Breast epithelium (tissue), 4 donors: ENCODE results near the gene AHNAK. TPM values are rescaled to one million over a fixed set of nuclear protein-coding genes. Genes with fewer than 3 reads are reported as not detected.

Experiments used
- DNase-seq, 2 donors: peaks; one replicate each; pipeline ENCODE4 v3.0.0-alpha.2; 2019; ENCODE audit warnings: low spot score in 2 of 2
- H3K27ac ChIP-seq, 2 donors: fragments of 200-600 bp; sonication (generic) in 1 of 2; one replicate each; pipeline ENCODE4 v1.5.1; 2016 to 2019; ENCODE audit warnings: mild to moderate bottlenecking in 1 of 2
- H3K27me3 ChIP-seq, 2 donors: fragments of 200-600 bp; sonication (generic) in 1 of 2; one replicate each; pipeline versions ENCODE4 v1.5.1 to v1.6.0; 2017 to 2019; ENCODE audit warnings: control low read depth in 1 of 2, mild to moderate bottlenecking in 1 of 2
- H3K36me3 ChIP-seq: fragments of 200-600 bp; one replicate; pipeline ENCODE4 v1.5.1; 2019
- H3K4me1 ChIP-seq, 2 donors: fragments of 200-600 bp; sonication (generic); one replicate each; pipeline ENCODE4 v1.5.1; 2016 to 2019; ENCODE audit warnings: control low read depth in 1 of 2
- H3K4me3 ChIP-seq, 3 donors: fragments of 200-600 bp; sonication (generic); 1 replicate in 2 of 3; 2 replicates in 1 of 3; pipeline ENCODE4 v1.5.1; 2016 to 2019; ENCODE audit warnings: mild to moderate bottlenecking in 3 of 3, moderate library complexity in 2 of 3
- H3K9me3 ChIP-seq, 2 donors: fragments of 200-600 bp; sonication (generic) in 1 of 2; one replicate each; pipeline ENCODE4 v1.5.1; 2016 to 2019; ENCODE audit warnings: control low read depth in 1 of 2
- CTCF ChIP-seq, 3 donors: fragments of 450-650 bp; IDR thresholded peaks; one replicate each; pipeline ENCODE4 v1.5.1; 2016 to 2017; ENCODE audit warnings: antibody characterized with exemption in 3 of 3, mild to moderate bottlenecking in 3 of 3, moderate library complexity in 3 of 3
- POLR2A ChIP-seq: fragments of 450-650 bp; IDR thresholded peaks from one replicate; pipeline ENCODE4 v1.6.1; 2016; ENCODE audit warnings: antibody characterized with exemption, mild to moderate bottlenecking, moderate library complexity
- POLR2AphosphoS5 ChIP-seq, 3 donors: sonication (generic); formaldehyde crosslinking; IDR thresholded peaks; one replicate each; pipeline ENCODE4 v1.6.1; 2017; ENCODE audit warnings: antibody characterized with exemption in 3 of 3
- intact Hi-C: fragments of 100-400 bp; cut with DNase I; formaldehyde crosslinking; loops from one replicate; pipeline ENCODE4 v1.15.1; 2023; ENCODE audit warnings: low total_unique reads
- total RNA-seq, 3 donors: library from RNA; depleted of rRNA; stranded (reverse); fragments of >200 nt; gene quantifications; one replicate each; pipeline ENCODE4 v1.1.0, GENCODE V29; 2016

AHNAK gene
- total RNA-seq, 3 donors from 2014 or later: 636 to 1,393 (median 1,040) TPM

GRCh38 chr11:62439785-62440602 lies 106.6 kb downstream of the AHNAK start:
- TF ChIP-seq POLR2A (no peak), POLR2AphosphoS5 (IDR thresholded peaks at IDR 0.05) (peak; percentile 12 to 35 (median 25))
- intact Hi-C loops: no loop called here
- H3K36me3 ChIP-seq: no peaks in the 10 kb centered on the region
- peak overlapping the region in 2 of 3 donors; percentile 24 to 54 for H3K4me3 ChIP-seq
- H3K27me3 ChIP-seq: no peaks in the 10 kb centered on the region
- H3K9me3 ChIP-seq: no peaks in the 10 kb centered on the region
- DNase-seq: peak in 1 of 2 donors; percentile 65
- H3K27ac ChIP-seq: peak overlapping the region; percentile 90 to 95
- H3K4me1 ChIP-seq: peaks cover 0 to 22% of the 10 kb centered on the region in 2 donors

GRCh38 chr11:62438641-62439040 lies 108.0 kb downstream of the AHNAK start:
- DNase-seq: no peak

GRCh38 chr11:62437616-62438015 lies 109.0 kb downstream of the AHNAK start:
- no peaks in the 10 kb centered on the region for H3K9me3 ChIP-seq
- DNase-seq: no peak
- H3K4me1 ChIP-seq: peaks cover 0 to 7% of the 10 kb centered on the region in 2 donors
- intact Hi-C loops: loop anchor here (1.0 kb wide), 1 partner anchor 21 kb away; no protein-coding TSS in a partner anchor
- no peaks in the 10 kb centered on the region for H3K27me3 ChIP-seq
- no peaks in the 10 kb centered on the region for H3K36me3 ChIP-seq
- TF ChIP-seq CTCF (IDR thresholded peaks at IDR 0.05) (no peak), POLR2AphosphoS5 (IDR thresholded peaks at IDR 0.05) (no peak), POLR2A (no peak)
- H3K27ac ChIP-seq: no peak overlapping the region
- H3K4me3 ChIP-seq: no peak overlapping the region

More at GRCh38 chr11:62438641-62439040, 108.0 kb downstream of the AHNAK start:
- Histone ChIP-seq H3K9me3 (no peaks in the 10 kb centered on the region), H3K36me3 (no peaks in the 10 kb centered on the region), H3K27me3 (no peaks in the 10 kb centered on the region), H3K4me3 (no peak overlapping the region), H3K4me1 (peaks cover 0 to 10% of the 10 kb centered on the region in 2 donors), H3K27ac (no peak overlapping the region)
- intact Hi-C loops: no loop called here
- no peak for TF ChIP-seq POLR2AphosphoS5 (IDR thresholded peaks at IDR 0.05)
- no peak for TF ChIP-seq POLR2A
- no peak for TF ChIP-seq CTCF (IDR thresholded peaks at IDR 0.05)

GRCh38 chr11:62435846-62436660 lies 110.6 kb downstream of the AHNAK start:
- no peaks in the 10 kb centered on the region for H3K36me3 ChIP-seq
- H3K27me3 ChIP-seq: no peaks in the 10 kb centered on the region
- H3K27ac ChIP-seq: peak overlapping the region; percentile 72 to 82
- no peaks in the 10 kb centered on the region for H3K9me3 ChIP-seq
- intact Hi-C loops: no loop called here
- DNase-seq: peak in 1 of 2 donors; percentile 59
- peaks cover 0 to 7% of the 10 kb centered on the region in 2 donors for H3K4me1 ChIP-seq
- TF ChIP-seq CTCF (IDR thresholded peaks at IDR 0.05) (no peak), POLR2A (no peak), POLR2AphosphoS5 (IDR thresholded peaks at IDR 0.05) (no peak)
- no peak overlapping the region for H3K4me3 ChIP-seq

GRCh38 chr11:62433904-62434276 lies 112.7 kb downstream of the AHNAK start:
- H3K4me1 ChIP-seq: no peaks in the 10 kb centered on the region

More at GRCh38 chr11:62433904-62434276, 112.7 kb downstream of the AHNAK start:
- Histone ChIP-seq H3K4me3 (peak overlapping the region in 2 of 3 donors; percentile 14 to 30), H3K9me3 (no peaks in the 10 kb centered on the region), H3K27me3 (no peaks in the 10 kb centered on the region), H3K36me3 (no peaks in the 10 kb centered on the region), H3K27ac (peak overlapping the region; percentile 82 to 90)
- peak in 1 of 3 donors; percentile 23 for TF ChIP-seq POLR2AphosphoS5 (IDR thresholded peaks at IDR 0.05)
- TF ChIP-seq CTCF (IDR thresholded peaks at IDR 0.05): no peak
- intact Hi-C loops: no loop called here
- peak in 1 of 2 donors; percentile 79 for DNase-seq
